Measurements from ENCODE around the gene TMEM95. TPM values are rescaled to one million over a fixed set of nuclear protein-coding genes. Genes with fewer than 3 reads are reported as not detected.

The TMEM95 gene
- total RNA-seq, 6 experiments from 2014 or later, result not detected

GRCh38 chr17:7309628-7310027 is 45.3 kb upstream of the TMEM95 start:
- Histone ChIP-seq H3K4me3 (peak overlapping the region in 1 of 3 donors; percentile 98), H3K4me1 (peaks cover 0 to 21% (median 9%) of the 10 kb centered on the region in 4 donors), H3K27ac (peak overlapping the region in 1 of 3 donors; percentile 77), H3K27me3 (no peaks in the 10 kb centered on the region), H3K9me3 (no peaks in the 10 kb centered on the region), H3K36me3 (peaks cover 11 to 47% (median 29%) of the 10 kb centered on the region in 4 donors)
- ATAC-seq (no peak), DNase-seq (no peak)
- TF ChIP-seq CTCF (IDR thresholded peaks at IDR 0.05) (no peak), POLR2A (IDR thresholded peaks at IDR 0.05) (no peak)
- intact Hi-C loops (cut with DNase I), result no loop called here
- WGBS (ENCODE audit: insufficient coverage, low coverage, low lambda C conversion rate, missing lambda C conversion rate), result 90% methylated on average over 7 of the region's 12 CpGs

- Histone ChIP-seq H3K4me3 (no peak overlapping the region), H3K4me1 (peaks cover 0 to 26% (median 12%) of the 10 kb centered on the region in 4 donors), H3K27ac (no peak overlapping the region), H3K27me3 (no peaks in the 10 kb centered on the region), H3K36me3 (peaks cover 11 to 47% (median 29%) of the 10 kb centered on the region in 4 donors), H3K9me3 (no peaks in the 10 kb centered on the region)
- TF ChIP-seq CTCF (IDR thresholded peaks at IDR 0.05) (no peak), POLR2A (IDR thresholded peaks at IDR 0.05) (no peak)
- intact Hi-C loops (cut with DNase I), result no loop called here
- ATAC-seq (no peak), DNase-seq (no peak)
- WGBS (ENCODE audit: insufficient coverage, low coverage, low lambda C conversion rate, missing lambda C conversion rate), result 84% methylated on average over 2 of the region's 7 CpGs
Measured at GRCh38 chr17:7311110-7311705, 43.7 kb upstream of the TMEM95 start.

GRCh38 chr17:7312432-7313087 is 42.4 kb upstream of the TMEM95 start:
- no peak overlapping the region for H3K4me3 ChIP-seq
- 71% methylated on average over 6 of the region's 7 CpGs for WGBS (ENCODE audit: insufficient coverage, low coverage, low lambda C conversion rate, missing lambda C conversion rate)
- DNase-seq, result no peak

More at GRCh38 chr17:7312432-7313087, 42.4 kb upstream of the TMEM95 start:
- ATAC-seq, result no peak
- Histone ChIP-seq H3K27me3 (no peaks in the 10 kb centered on the region), H3K36me3 (peaks cover 11 to 48% (median 30%) of the 10 kb centered on the region in 4 donors), H3K27ac (no peak overlapping the region), H3K4me1 (peaks cover 0 to 26% (median 12%) of the 10 kb centered on the region in 4 donors), H3K9me3 (no peaks in the 10 kb centered on the region)
- TF ChIP-seq POLR2A (IDR thresholded peaks at IDR 0.05) (no peak), CTCF (IDR thresholded peaks at IDR 0.05) (no peak)
- intact Hi-C loops (cut with DNase I), result no loop called here
